ENCODE data around the gene FBXL14.
A peak's percentile ranks its signal among the peaks of the same experiment; 100 is the strongest.

The FBXL14 gene

DNA sequence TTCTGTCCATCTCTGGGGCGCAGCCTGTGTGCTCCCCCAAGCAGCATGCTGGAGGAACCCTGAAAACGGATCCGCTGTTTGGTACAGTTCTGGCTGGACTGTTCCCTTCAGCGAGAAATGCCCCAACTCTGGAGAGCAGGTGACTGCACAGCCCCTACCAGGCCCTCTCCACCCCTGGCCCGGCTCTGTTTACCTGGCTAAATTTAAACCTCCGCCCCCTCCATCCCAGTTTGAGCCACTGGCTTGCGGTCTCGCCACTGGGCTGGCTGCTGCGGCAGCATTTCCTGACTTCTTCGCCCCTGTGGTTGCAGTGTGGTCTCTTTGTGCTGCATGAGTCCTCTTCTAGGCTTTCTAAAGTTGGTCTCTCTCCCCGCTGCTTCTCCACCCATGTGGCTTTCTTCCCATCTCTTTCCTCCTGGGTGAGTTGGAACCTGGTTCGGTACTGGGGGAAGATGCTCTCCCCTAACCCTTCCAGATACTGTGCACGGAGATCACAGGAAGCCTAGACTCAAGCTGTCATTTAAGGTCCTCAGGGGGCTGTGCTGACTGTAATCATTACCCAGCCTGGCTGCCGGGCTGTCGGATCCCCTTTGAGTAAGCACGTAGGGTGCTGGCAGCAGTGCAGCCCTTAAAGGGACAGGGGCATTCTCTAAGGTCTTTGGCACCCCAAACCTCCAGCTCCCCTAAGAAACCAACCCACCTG, 60.6 kb downstream of the FBXL14 start:
- H3K27ac ChIP-seq = no peak overlapping the region
- TF ChIP-seq CTCF (conservative IDR thresholded peaks at IDR 0.05) = no peak

DNA sequence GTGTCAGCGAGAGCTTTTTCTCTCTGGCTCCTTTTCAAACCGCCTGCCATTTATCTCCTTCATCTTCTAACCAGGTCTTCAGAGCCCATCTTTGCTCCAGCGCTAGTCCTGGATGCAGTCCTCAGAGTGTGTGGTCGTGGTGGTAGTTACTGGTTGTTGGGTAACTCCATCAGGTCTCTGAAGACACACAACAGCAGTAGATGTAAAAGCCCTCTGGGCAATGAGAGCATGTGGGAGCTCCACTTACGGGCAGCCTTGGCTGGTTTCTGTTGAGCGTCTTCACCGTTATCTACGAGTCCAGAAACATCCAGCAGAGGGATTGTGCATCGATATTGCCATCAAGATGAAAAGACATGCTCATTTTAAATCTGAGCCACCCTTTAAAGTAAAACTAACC, 61.2 kb downstream of the FBXL14 start:
- H3K27ac ChIP-seq = no peak overlapping the region
- TF ChIP-seq CTCF (conservative IDR thresholded peaks at IDR 0.05) = 0 out of 2 replicates have a peak, but pooled peaks have one; percentile 7

DNA sequence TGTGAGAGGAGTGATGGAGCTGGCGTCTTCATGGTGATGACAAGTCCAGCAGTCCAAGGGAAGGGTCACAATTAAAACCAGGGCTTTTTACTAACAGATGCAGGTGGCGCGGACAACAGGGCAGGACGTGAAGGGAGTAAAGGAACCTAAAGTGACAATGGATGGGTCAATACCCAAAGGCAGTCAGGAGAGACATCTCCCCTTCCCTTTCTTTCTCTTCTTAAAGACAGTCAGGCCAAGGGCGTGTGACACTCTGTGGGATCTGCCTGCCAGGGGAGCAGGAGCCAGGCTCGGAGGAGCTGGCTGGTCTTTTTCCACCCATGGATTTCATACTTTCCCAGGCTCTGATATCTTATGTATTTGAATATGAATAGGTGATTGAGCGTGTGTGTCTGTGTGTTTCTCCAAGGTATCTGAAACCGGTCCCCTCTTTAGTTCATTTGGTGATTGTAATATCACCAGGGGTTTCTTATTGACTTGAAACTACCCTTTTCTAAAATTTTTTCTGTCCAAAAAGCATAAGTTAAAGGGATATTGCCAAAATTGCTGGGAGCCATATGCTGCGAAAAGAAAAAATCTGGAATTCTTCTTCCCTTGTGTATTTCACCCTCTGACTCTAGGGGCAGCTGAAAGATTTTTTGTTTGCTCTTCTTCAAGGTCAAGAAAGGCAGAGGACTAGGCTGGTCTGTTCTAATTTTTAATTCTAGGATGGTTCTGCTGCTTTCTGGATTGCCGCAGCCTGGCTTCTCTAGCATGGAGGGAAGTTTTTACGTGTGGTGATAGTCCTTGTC, 61.8 kb downstream of the FBXL14 start:
- H3K27ac ChIP-seq = no peak overlapping the region
- TF ChIP-seq CTCF (conservative IDR thresholded peaks at IDR 0.05) = peak; percentile 21; the same call in 1 of the 2 replicates

DNA sequence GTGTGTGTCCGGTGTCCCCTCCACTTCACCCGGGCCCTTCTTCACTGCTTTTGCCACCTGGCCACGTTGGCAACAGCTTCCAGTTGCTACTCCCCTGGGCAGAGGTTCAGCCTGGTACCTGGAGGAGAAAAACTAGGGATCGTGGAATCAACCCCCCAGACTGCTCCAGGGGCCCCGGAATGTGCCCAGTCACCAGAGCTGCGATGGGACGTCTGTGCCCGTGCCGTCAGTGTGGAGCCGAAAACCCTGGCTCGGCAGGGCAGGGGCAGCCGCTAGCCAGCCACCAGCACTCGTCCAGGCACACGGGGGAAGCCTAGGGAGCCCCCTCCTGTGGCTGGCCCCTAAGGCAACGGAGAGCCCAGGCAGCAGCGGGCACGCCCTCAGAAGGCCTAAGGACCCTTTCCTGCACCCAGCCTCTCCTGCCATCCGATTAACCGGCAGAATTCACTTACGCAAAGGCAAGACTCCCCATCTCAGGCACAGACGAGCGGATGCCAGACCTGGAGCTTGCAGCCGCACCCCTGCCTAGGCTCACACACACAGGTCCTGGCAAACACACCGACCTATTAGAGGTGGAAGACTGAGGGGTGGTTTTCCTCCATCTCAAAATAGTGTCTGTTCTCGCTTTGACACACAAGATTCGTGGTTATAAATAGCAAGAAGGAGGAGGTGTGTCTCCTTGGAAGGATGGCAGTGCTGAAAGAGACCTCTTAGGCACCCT, 62.6 kb downstream of the FBXL14 start:
- TF ChIP-seq CTCF (conservative IDR thresholded peaks at IDR 0.05) = no peak
- no peak overlapping the region for H3K27ac ChIP-seq

- H3K27ac ChIP-seq = peak overlapping the region; percentile 42; the same call in 1 of the 2 replicates
These were observed 63.2 kb downstream of the FBXL14 start for GRCh38 chr12:1531153-1531653.

DNA sequence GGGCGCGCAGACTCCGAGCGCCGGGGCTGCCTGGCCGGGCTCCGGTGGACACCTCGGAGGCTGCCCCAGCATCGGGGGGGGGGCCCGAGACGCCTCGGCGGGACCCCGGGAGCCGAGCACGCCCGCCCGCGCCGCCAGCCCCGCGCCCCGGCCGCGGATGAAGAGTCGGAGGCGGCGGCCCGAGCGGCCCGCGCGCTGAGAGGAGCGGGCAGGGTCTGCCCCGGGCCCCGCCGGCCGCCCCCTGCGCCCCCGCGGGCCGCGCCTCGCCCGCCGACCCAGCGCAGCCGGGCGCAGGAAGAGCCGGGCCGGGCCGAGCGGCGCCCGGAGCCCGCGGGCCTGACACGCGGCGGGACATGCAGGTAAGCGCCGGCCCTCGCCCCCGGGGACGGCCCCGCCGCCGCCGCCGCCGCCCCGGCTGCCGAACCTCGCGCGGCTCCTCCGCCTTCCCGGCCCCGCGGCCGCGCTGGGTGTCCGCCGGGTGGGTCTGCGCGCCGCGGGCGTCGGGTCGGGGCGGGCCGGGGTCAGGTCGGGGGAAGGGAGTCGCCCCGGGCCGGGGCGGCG, 63.7 kb downstream of the FBXL14 start:
- peak overlapping the region; percentile 42; the same call in 1 of the 2 replicates for H3K27ac ChIP-seq
- no peak for TF ChIP-seq CTCF (conservative IDR thresholded peaks at IDR 0.05)

More at GRCh38 chr12:1531153-1531653, 63.2 kb downstream of the FBXL14 start:
- no peak for TF ChIP-seq CTCF (conservative IDR thresholded peaks at IDR 0.05)
